Mucosa of rectum (tissue), 2 donors: ENCODE measurements around the gene ATP7A.
"Not testable (repeated sequence)": the region's sequence is repeated elsewhere in the genome, so short reads cannot be mapped to it uniquely, and the experiment has no call there.

ENCODE experiments used
- H3K27ac ChIP-seq, 2 donors: one replicate each; pipeline ENCODE4 v1.7.0; 2013; ENCODE audit warnings: inconsistent platforms in 2 of 2, low read depth in 2 of 2, low read length in 2 of 2
- H3K27me3 ChIP-seq, 2 donors: one replicate each; pipeline ENCODE4 v1.7.0; 2013; ENCODE audit warnings: low read length in 2 of 2; ENCODE audit not compliant: control insufficient read depth in 2 of 2, insufficient read depth in 2 of 2
- H3K36me3 ChIP-seq, 2 donors: one replicate each; pipeline ENCODE4 v1.7.0; 2013; ENCODE audit warnings: low read length in 2 of 2; ENCODE audit not compliant: control insufficient read depth in 2 of 2, insufficient read depth in 2 of 2
- H3K4me1 ChIP-seq, 2 donors: one replicate each; pipeline ENCODE4 v1.7.0; 2013; ENCODE audit warnings: low read length in 2 of 2, mild to moderate bottlenecking in 1 of 2; ENCODE audit not compliant: control insufficient read depth in 2 of 2, insufficient read depth in 2 of 2
- H3K4me3 ChIP-seq, 2 donors: one replicate each; pipeline ENCODE4 v1.7.0; 2013; ENCODE audit warnings: low read length in 2 of 2
- H3K9ac ChIP-seq, 2 donors: one replicate each; pipeline ENCODE4 v1.7.0; 2013; ENCODE audit warnings: low read length in 2 of 2, low read depth in 1 of 2, mild to moderate bottlenecking in 1 of 2
- H3K9me3 ChIP-seq, 2 donors: one replicate each; pipeline ENCODE4 v1.7.0; 2013; ENCODE audit warnings: low read length in 2 of 2; ENCODE audit not compliant: control insufficient read depth in 2 of 2
- donor health status: healthy.
- donor health status: Normal muscosa, but diverticular disease.

ATP7A gene

GRCh38 chrX:77910108-77910840 is at the start of gene ATP7A:
ATP7A (plus strand) TSS chrX:77910693; CDS start chrX:77971642, 60,949 bp downstream.
- Histone ChIP-seq H3K9me3 (no peaks in the 10 kb centered on the region), H3K4me3 (peak within 1 kb of the TSS; percentile 76 to 81), H3K27ac (peak within 1 kb of the TSS; percentile 81 to 83), H3K27me3 (no peaks in the 10 kb centered on the region), H3K9ac (peak within 1 kb of the TSS; percentile 75 to 79), H3K36me3 (no peaks in the 10 kb centered on the region), H3K4me1 (no peaks in the 10 kb centered on the region)

GRCh38 chrX:77875372-77875771 is 35.1 kb upstream of the ATP7A start:
- no peaks in the 10 kb centered on the region for H3K4me1 ChIP-seq
- H3K9ac ChIP-seq: no peak overlapping the region
- H3K4me3 ChIP-seq: no peak overlapping the region
- H3K9me3 ChIP-seq: no peaks in the 10 kb centered on the region
- no peaks in the 10 kb centered on the region for H3K27me3 ChIP-seq
- peaks cover 5 to 10% of the 10 kb centered on the region in 2 donors for H3K36me3 ChIP-seq
- H3K27ac ChIP-seq: no peak overlapping the region

- H3K9ac ChIP-seq, H3K27ac ChIP-seq, H3K36me3 ChIP-seq, H3K4me3 ChIP-seq, H3K9me3 ChIP-seq, H3K4me1 ChIP-seq, H3K27me3 ChIP-seq: not testable (repeated sequence)
These were observed 29.1 kb upstream of the ATP7A start for GRCh38 chrX:77881418-77881817.

GRCh38 chrX:77892887-77893286 is 17.6 kb upstream of the ATP7A start:
- Histone ChIP-seq H3K4me1 (peaks cover 0 to 2% of the 10 kb centered on the region in 2 donors), H3K9ac (no peak overlapping the region), H3K27me3 (no peaks in the 10 kb centered on the region), H3K27ac (no peak overlapping the region), H3K4me3 (no peak overlapping the region), H3K9me3 (no peaks in the 10 kb centered on the region), H3K36me3 (no peaks in the 10 kb centered on the region)

- Histone ChIP-seq H3K27ac (no peak overlapping the region), H3K4me3 (no peak overlapping the region), H3K9ac (no peak overlapping the region)
These were observed 16.8 kb upstream of the ATP7A start for GRCh38 chrX:77893713-77894112.

GRCh38 chrX:77894921-77895886 is 15.3 kb upstream of the ATP7A start, which contains the start of gene MAGT1:
MAGT1 (minus strand) TSS chrX:77895435; CDS start chrX:77895410, 25 bp downstream.
- no peaks in the 10 kb centered on the region for H3K9me3 ChIP-seq
- peak within 1 kb of the TSS; percentile 92 to 93 for H3K27ac ChIP-seq
- peak within 1 kb of the TSS; percentile 70 to 91 for H3K4me3 ChIP-seq
- H3K27me3 ChIP-seq: no peaks in the 10 kb centered on the region
- H3K9ac ChIP-seq: peak within 1 kb of the TSS; percentile 82 to 94
- no peaks in the 10 kb centered on the region for H3K36me3 ChIP-seq
- peaks cover 1 to 2% of the 10 kb centered on the region in 2 donors for H3K4me1 ChIP-seq

More at GRCh38 chrX:77893713-77894112, 16.8 kb upstream of the ATP7A start:
- peaks cover 0 to 2% of the 10 kb centered on the region in 2 donors for H3K4me1 ChIP-seq
- H3K36me3 ChIP-seq: no peaks in the 10 kb centered on the region
- H3K27me3 ChIP-seq: no peaks in the 10 kb centered on the region
- H3K9me3 ChIP-seq: no peaks in the 10 kb centered on the region

GRCh38 chrX:77899081-77899828 is 11.2 kb upstream of the ATP7A start, which contains the start of gene COX7B:
COX7B (plus strand) TSS chrX:77899468; CDS start chrX:77899554, 86 bp downstream.
- peak within 1 kb of the TSS; percentile 88 to 96 for H3K27ac ChIP-seq

GRCh38 chrX:77900688-77901087 is 9.8 kb upstream of the ATP7A start:
- Histone ChIP-seq H3K27ac (peak overlapping the region; percentile 88 to 96), H3K27me3 (no peaks in the 10 kb centered on the region), H3K4me3 (peak overlapping the region; percentile 83 to 89), H3K9ac (peak overlapping the region; percentile 87 to 88), H3K36me3 (peaks cover 7 to 11% of the 10 kb centered on the region in 2 donors), H3K4me1 (peaks cover 0 to 3% of the 10 kb centered on the region in 2 donors), H3K9me3 (no peaks in the 10 kb centered on the region)

More at GRCh38 chrX:77899081-77899828, 11.2 kb upstream of the ATP7A start, which contains the start of gene COX7B:
- no peaks in the 10 kb centered on the region for H3K9me3 ChIP-seq
- H3K36me3 ChIP-seq: peaks cover 5 to 7% of the 10 kb centered on the region in 2 donors
- peak within 1 kb of the TSS; percentile 87 to 88 for H3K9ac ChIP-seq
- peaks cover 0 to 3% of the 10 kb centered on the region in 2 donors for H3K4me1 ChIP-seq
- peak within 1 kb of the TSS; percentile 83 to 89 for H3K4me3 ChIP-seq
- no peaks in the 10 kb centered on the region for H3K27me3 ChIP-seq

GRCh38 chrX:77901506-77901905 is 9.0 kb upstream of the ATP7A start:
- peak overlapping the region in 1 of 2 donors; percentile 89 for H3K4me3 ChIP-seq
- H3K27me3 ChIP-seq: no peaks in the 10 kb centered on the region
- H3K9me3 ChIP-seq: no peaks in the 10 kb centered on the region
- H3K9ac ChIP-seq: no peak overlapping the region
- H3K4me1 ChIP-seq: peaks cover 0 to 3% of the 10 kb centered on the region in 2 donors
- H3K27ac ChIP-seq: no peak overlapping the region
- H3K36me3 ChIP-seq: peaks cover 7 to 11% of the 10 kb centered on the region in 2 donors
